ENCODE results near the gene B4GALT5. TPM values are rescaled to one million over a fixed set of nuclear protein-coding genes. Genes with fewer than 3 reads are reported as not detected.

B4GALT5 gene
- polyA plus RNA-seq, 1 donor (not counting 4 experiments of a cell fraction or from before 2014, with no cell fraction given), result 23.5 TPM

- H3K4me2 ChIP-seq (ENCODE audit: control insufficient read depth, extremely low read depth, insufficient read depth, low read depth, low read length), result no peak overlapping the region
- H3K79me2 ChIP-seq (ENCODE audit: control insufficient read depth, insufficient read depth, low read length), result peaks cover 72% of the 10 kb centered on the region
- H2AFZ ChIP-seq (ENCODE audit: control insufficient read depth, low read length), result no peak overlapping the region
- no peak overlapping the region for H3K9ac ChIP-seq (ENCODE audit: control insufficient read depth, extremely low read depth, insufficient read depth, low read length)
- no peaks in the 10 kb centered on the region for H3K9me1 ChIP-seq (ENCODE audit: control insufficient read depth, extremely low read depth, insufficient read depth, low read length)
- no peaks in the 10 kb centered on the region for H3K4me1 ChIP-seq (ENCODE audit: control insufficient read depth, extremely low read depth, insufficient read depth, low read length)
- H4K20me1 ChIP-seq (ENCODE audit: control insufficient read depth, extremely low read depth, insufficient read depth, low read length), result peaks cover 8% of the 10 kb centered on the region
- dilution Hi-C loops (cut with MboI; ENCODE audit: extremely low pct_ligation_motif_present, low sequenced_read_pairs), result no loop called here
- DNase-seq (ENCODE audit: low read depth, low spot score) (no peak), FAIRE-seq (no peak)
- no peaks in the 10 kb centered on the region for H3K27me3 ChIP-seq (ENCODE audit: control insufficient read depth, extremely low read depth, insufficient read depth, low read length)
- no peaks in the 10 kb centered on the region for H3K36me3 ChIP-seq (ENCODE audit: control insufficient read depth in 2 of 2, extremely low read depth in 1 of 2, insufficient read depth in 2 of 2, low read length in 2 of 2)
- H3K27ac ChIP-seq (ENCODE audit: control insufficient read depth, insufficient read depth, low read length), result no peak overlapping the region
- no peak for TF ChIP-seq EZH2 (IDR thresholded peaks at IDR 0.05; ENCODE audit: low read length)
- no peak for TF ChIP-seq CTCF (optimal IDR thresholded peaks at IDR 0.05 in 1 of 3, IDR thresholded peaks at IDR 0.05 in 1 of 3, conservative IDR thresholded peaks at IDR 0.05 in 1 of 3; ENCODE audit: extremely low read depth in 1 of 3, insufficient read depth in 2 of 3, low read length in 3 of 3)
- H3K9me3 ChIP-seq (ENCODE audit: control insufficient read depth, low read depth, low read length), result no peaks in the 10 kb centered on the region
- no peak overlapping the region for H3K4me3 ChIP-seq (ENCODE audit: control insufficient read depth in 2 of 3, extremely low read depth in 1 of 3, insufficient read depth in 2 of 3, low read depth in 1 of 3, low read length in 3 of 3)
These were observed 45.3 kb downstream of the B4GALT5 start for GRCh38 chr20:49668181-49668877.

- DNase-seq (ENCODE audit: low read depth, low spot score), result no peak
- H3K79me2 ChIP-seq (ENCODE audit: control insufficient read depth, insufficient read depth, low read length), result peaks cover 76% of the 10 kb centered on the region
- H4K20me1 ChIP-seq (ENCODE audit: control insufficient read depth, extremely low read depth, insufficient read depth, low read length), result peaks cover 9% of the 10 kb centered on the region
These were observed 46.8 kb downstream of the B4GALT5 start for GRCh38 chr20:49666911-49667310.

More at GRCh38 chr20:49666911-49667310, 46.8 kb downstream of the B4GALT5 start:
- Histone ChIP-seq H3K9me3 (ENCODE audit: control insufficient read depth, low read depth, low read length) (no peaks in the 10 kb centered on the region), H3K9me1 (ENCODE audit: control insufficient read depth, extremely low read depth, insufficient read depth, low read length) (no peaks in the 10 kb centered on the region), H3K4me1 (ENCODE audit: control insufficient read depth, extremely low read depth, insufficient read depth, low read length) (no peaks in the 10 kb centered on the region), H3K9ac (ENCODE audit: control insufficient read depth, extremely low read depth, insufficient read depth, low read length) (no peak overlapping the region), H3K36me3 (ENCODE audit: control insufficient read depth in 2 of 2, extremely low read depth in 1 of 2, insufficient read depth in 2 of 2, low read length in 2 of 2) (no peaks in the 10 kb centered on the region), H3K27ac (ENCODE audit: control insufficient read depth, insufficient read depth, low read length) (no peak overlapping the region), H3K27me3 (ENCODE audit: control insufficient read depth, extremely low read depth, insufficient read depth, low read length) (no peaks in the 10 kb centered on the region), H3K4me2 (ENCODE audit: control insufficient read depth, extremely low read depth, insufficient read depth, low read depth, low read length) (no peak overlapping the region), H3K4me3 (ENCODE audit: control insufficient read depth in 2 of 3, extremely low read depth in 1 of 3, insufficient read depth in 2 of 3, low read depth in 1 of 3, low read length in 3 of 3) (no peak overlapping the region), H2AFZ (ENCODE audit: control insufficient read depth, low read length) (no peak overlapping the region)
- no peak for FAIRE-seq
- TF ChIP-seq EZH2 (IDR thresholded peaks at IDR 0.05; ENCODE audit: low read length) (no peak), CTCF (optimal IDR thresholded peaks at IDR 0.05 in 1 of 3, IDR thresholded peaks at IDR 0.05 in 1 of 3, conservative IDR thresholded peaks at IDR 0.05 in 1 of 3; ENCODE audit: extremely low read depth in 1 of 3, insufficient read depth in 2 of 3, low read length in 3 of 3) (no peak)
- dilution Hi-C loops (cut with MboI; ENCODE audit: extremely low pct_ligation_motif_present, low sequenced_read_pairs), result no loop called here
